VCaP (cell line): ENCODE measurements around the gene BUB3.
A peak's percentile ranks its signal among the peaks of the same experiment; 100 is the strongest.

Source experiments
- H3K27ac ChIP-seq: fragments of 450-650 bp; 2 replicates; pipeline ENCODE4 v1.5.1; 2017
- TF ChIP-seq, protein P1 (sequence below): fragments of 450-650 bp; conservative IDR thresholded peaks from 2 replicates; pipeline ENCODE4 v1.5.1; 2017; ENCODE audit warnings: mild to moderate bottlenecking, moderate library complexity

BUB3 gene

DNA sequence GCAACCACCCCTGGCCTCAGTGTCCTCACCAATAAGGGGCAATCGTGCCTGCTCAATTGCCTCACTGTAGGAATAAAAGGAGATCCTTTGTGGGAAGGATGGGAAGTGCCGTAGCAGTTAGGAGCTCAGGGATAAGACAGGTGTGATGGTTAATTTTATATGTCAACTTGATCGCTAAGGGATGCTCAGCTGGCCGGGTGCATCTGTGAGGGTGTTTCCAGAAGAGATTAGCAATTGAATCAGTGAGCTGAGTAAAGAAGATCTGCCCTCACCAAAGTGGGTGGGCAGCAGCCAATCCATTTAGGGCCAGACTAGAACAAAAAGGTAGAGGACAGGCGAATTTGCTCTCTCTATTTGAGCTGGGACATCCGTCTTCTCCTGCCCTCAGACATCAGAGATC lies 46.3 kb downstream of the BUB3 start:
- TF ChIP-seq, protein P1, sequence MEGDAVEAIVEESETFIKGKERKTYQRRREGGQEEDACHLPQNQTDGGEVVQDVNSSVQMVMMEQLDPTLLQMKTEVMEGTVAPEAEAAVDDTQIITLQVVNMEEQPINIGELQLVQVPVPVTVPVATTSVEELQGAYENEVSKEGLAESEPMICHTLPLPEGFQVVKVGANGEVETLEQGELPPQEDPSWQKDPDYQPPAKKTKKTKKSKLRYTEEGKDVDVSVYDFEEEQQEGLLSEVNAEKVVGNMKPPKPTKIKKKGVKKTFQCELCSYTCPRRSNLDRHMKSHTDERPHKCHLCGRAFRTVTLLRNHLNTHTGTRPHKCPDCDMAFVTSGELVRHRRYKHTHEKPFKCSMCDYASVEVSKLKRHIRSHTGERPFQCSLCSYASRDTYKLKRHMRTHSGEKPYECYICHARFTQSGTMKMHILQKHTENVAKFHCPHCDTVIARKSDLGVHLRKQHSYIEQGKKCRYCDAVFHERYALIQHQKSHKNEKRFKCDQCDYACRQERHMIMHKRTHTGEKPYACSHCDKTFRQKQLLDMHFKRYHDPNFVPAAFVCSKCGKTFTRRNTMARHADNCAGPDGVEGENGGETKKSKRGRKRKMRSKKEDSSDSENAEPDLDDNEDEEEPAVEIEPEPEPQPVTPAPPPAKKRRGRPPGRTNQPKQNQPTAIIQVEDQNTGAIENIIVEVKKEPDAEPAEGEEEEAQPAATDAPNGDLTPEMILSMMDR, result no peak
- H3K27ac ChIP-seq, result no peak overlapping the region

DNA sequence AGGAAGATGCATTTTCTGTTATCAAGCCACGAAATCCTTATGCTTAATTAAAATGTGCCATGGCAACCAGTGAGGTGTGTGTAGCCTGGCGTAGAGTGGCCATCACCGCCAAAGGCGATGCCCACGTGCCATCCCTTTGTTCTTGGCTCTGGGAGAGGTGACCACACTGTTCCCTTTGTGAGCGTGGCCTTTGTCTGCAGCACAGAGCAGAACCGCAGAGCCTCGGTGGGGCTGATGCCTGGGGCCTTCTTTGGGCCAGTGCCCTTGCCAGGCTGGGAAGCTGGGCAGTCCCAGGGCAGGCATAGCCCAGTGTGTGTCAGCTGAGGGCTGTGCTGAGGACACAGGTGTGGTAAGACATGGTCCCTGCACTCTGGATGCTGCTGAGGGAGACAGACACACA lies 48.3 kb downstream of the BUB3 start:
- TF ChIP-seq, protein P1, result no peak
- peak overlapping the region; percentile 90 for H3K27ac ChIP-seq

GRCh38 chr10:123203393-123204126 lies 49.4 kb downstream of the BUB3 start:
- TF ChIP-seq, protein P1, result no peak
- H3K27ac ChIP-seq, result peak overlapping the region; percentile 90

DNA sequence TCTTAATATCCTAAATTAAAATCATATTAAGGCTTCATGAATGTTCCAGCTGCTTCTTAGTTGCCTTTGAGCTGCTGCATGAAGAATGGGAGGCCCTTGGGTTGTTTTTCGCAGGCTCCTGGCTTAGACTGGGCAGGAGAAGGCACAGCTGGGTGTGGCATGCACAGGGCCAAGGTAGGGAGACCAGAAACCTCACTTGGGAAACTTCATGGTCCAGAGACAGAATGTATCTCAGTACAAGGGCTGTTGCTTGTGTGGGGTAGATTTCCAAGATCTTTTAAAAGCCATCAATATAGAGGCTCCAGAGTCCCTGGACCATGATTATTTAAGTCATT lies 49.9 kb downstream of the BUB3 start:
- H3K27ac ChIP-seq, result peak overlapping the region; percentile 90
- TF ChIP-seq, protein P1, result no peak

DNA sequence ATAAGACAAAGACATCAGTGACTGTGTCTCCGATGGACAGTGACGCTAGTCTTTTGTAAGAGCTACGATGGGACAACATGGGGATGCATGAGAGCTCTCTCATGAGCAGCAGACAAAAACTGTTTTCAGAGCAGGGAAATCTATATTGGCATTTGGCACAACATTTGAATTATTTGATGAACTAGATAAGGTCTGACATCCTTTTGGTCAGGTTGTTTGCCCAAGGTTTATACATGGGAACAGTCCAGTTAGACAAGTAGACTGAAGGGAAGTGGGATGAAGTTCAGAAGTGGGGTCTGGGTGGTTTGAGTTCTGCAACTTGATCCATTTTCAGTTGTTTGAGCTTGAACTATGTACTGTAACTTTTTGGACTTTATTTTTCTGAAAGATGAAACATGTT lies 50.8 kb downstream of the BUB3 start:
- TF ChIP-seq, protein P1, result no peak
- peak overlapping the region; percentile 90 for H3K27ac ChIP-seq

DNA sequence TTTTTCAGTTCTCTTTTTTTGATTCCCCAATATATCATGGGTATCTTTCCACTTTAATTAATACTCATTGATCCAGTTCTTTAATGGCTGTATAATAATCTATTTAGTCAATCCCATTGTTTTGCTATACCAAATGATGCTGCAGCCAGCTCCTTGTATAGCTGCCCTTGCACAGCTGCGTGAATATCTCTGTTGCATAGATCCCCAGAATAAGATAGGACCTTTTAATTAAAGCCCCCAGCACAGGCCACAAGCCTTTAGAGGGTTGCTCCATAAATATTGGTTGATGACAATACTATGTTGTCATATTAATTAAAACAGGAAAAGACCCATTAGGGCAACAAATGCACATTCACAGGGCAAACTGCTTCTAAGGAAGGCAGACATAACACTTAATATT lies 57.9 kb downstream of the BUB3 start:
- TF ChIP-seq, protein P1, result no peak
- H3K27ac ChIP-seq, result no peak overlapping the region

GRCh38 chr10:123212640-123213039 lies 58.4 kb downstream of the BUB3 start:
- H3K27ac ChIP-seq, result no peak overlapping the region
- TF ChIP-seq, protein P1, result no peak
